ENCODE measurements around the gene THAP4.

THAP4 gene

GRCh38 chr2:241637018-241637794 lies at the start of gene THAP4, which contains the start of gene ATG4B:
THAP4 (minus strand) TSS chr2:241637158; CDS start chr2:241637017, 141 bp downstream.
ATG4B (plus strand) TSS chr2:241637693; CDS start chr2:241637715, 22 bp downstream.
- DNase-seq = peak; percentile 78 to 81

DNA sequence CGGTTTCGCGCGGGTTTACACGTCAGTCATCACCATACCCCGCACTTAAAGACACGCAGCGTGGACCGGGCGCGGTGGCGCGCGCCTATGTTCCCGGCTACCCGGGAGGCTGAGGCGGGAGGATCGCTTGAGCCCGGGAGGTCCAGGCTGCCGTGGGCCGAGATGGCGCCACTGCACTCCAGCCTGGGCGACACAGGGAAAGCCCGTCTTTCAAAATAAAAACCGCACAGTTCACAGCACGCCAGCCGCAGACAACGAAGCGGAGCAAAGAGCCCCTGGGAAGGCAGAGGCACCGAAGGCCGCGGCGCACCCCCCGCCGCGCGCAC lies 49.3 kb upstream of the THAP4 start:
- peak in 1 of 2 experiments; percentile 26 for DNase-seq

- DNase-seq = no peak
Observed at GRCh38 chr2:241680827-241681599, 44.1 kb upstream of the THAP4 start.

- DNase-seq = no peak
Observed at GRCh38 chr2:241680044-241680443, 43.1 kb upstream of the THAP4 start.

GRCh38 chr2:241678784-241679540 lies 42.0 kb upstream of the THAP4 start:
- no peak for DNase-seq

DNA sequence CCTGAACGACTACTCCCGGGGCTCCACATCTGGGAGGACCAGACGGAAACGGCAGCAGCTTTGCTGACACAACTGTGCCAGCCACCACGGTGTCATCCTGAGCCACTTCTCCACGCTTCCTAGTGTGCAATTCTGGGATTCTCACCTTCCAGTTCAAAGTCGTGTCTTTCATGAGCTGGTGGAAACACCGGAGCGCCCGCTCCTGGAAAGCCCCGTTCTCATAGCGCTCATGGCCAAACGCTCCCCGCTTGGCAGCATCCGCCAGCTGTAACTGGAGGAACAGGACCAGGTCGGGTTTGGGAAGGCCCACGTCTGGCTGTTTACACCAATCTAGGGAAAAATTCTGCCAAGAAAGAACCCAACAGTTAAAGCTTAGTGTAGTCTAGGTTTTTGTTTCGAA lies 41.3 kb upstream of the THAP4 start:
- no peak for DNase-seq

GRCh38 chr2:241677392-241677791 lies 40.4 kb upstream of the THAP4 start:
- DNase-seq = no peak

DNA sequence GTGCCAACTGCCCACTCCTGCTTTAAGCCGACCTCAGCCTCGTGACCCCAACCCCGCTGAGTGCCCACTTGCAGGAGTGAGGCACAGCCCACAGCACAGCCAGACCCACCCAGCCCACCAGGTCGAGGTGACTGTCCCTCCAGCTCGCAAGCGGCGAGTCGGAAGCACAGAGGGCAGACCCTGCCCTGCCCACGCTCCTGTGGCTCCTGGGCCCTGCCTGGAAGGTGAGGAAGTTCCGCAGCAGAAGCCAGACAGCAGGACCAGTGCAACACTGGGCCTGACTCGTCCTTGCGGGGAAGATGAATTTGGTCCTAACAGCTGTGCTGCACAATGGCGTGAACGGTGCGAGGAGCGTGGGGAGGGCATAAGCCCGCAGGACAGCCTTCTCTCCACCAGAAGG lies 39.7 kb upstream of the THAP4 start:
- no peak for DNase-seq

GRCh38 chr2:241675885-241676284 lies 38.9 kb upstream of the THAP4 start:
- no peak for DNase-seq

DNA sequence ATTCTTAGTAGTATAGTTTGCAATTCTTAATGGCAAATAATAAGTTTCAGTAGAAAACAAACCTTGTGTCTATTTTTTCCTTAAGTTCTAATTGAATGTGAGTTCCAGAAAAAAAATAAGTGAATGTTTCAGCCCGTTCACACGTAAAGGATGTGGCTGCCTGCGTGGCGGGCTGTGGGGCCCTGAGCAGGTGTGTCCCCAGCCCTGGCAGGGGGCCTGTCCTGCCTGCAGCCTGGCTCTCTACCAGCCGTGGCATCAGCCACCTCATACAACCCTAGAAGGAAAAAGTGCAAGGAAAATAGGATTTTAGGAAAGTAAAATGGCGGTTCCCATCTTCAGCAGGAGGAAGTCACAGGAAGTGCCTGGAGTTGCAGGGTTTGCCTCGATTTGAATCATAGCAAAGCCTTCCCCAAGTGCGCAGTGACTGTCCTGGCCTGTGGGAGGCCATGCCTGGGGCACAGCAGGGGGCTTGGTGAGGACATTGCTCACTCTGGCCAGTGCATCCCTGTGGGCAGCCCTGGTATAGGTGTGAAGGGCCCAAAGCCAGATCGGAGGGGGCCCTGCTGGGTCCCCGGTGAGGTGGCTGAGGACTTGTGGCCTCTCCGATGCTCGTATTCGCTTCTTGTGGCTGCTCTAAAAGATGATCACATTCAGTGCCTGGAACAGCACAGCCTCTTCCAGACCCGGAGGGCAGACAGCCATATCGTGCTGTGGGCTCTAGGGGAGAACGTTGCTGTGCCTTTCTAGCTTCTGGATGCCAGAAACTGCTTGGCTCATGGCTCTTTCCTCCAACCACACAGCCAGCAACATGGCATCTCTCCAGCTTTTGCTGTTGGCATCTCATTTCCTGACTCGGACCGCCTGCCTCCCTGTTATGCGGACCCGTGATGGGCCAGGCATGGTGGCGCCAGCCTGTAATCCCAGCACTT lies 37.1 kb upstream of the THAP4 start:
- no peak for DNase-seq

- no peak for DNase-seq
Observed at GRCh38 chr2:241673189-241673663, 36.3 kb upstream of the THAP4 start.

- DNase-seq = no peak
Observed at GRCh38 chr2:241672243-241673188, 35.6 kb upstream of the THAP4 start.

GRCh38 chr2:241671457-241672240 lies 34.7 kb upstream of the THAP4 start:
- no peak for DNase-seq

- no peak for DNase-seq
Observed at GRCh38 chr2:241670333-241671110, 33.6 kb upstream of the THAP4 start.

DNA sequence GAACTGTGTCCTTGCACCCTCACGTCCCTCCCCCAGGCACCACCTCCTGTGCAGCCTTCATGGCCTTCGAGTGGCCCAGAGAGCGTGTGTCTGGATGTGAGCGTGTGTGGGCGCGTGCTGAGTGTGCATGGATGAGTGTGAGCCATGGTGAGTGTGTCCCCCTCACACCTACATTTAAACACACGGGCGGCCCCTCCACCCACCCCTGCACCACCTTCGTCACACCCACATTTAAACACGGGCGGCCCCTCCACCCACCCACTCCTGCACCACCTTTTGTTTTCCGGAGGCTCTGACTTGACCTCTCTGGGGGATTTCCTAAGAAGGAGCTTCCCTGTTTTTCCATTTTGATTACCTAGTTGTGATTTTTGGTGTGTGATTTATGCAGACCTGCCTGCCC lies 31.9 kb upstream of the THAP4 start:
- DNase-seq = no peak

GRCh38 chr2:241668354-241668753 lies 31.4 kb upstream of the THAP4 start:
- DNase-seq = no peak

DNA sequence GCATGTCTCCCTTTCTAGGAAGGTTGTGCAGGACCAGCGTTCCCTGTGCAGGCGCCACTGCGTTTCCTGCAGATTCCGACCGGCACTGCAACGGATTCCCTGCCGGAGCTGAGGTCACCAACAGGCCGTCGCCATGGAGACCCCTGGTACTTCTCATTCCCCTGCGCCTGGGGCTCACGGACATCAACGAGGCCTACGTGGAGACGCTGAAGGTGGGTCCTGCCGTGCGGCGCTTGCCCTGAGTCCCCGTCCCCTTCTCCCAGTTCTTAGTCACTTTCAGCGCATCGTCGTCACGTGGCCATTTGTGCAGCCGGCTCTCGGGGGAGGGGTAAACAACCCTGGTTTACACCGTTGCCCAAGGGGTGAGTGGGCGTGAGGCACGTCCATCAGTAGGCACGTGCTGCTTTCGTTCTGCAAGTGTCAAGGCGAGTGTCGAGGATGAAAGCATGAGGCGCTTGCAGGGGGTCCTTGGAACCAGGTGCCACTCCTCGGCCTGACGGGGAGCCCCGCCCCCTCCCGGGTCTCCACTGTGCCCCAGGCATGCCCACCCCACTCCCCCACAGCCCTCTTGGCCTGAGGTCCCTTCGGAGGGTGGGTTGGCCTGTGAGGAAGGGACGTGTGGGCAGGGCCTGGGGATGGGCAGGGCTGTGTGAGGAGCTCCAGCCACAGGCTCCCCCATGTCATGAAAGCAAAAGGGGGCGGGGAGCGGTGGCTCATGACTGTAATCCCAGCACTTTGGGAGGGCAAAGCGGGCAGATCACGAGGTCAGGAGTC lies 29.9 kb upstream of the THAP4 start:
- no peak for DNase-seq

DNA sequence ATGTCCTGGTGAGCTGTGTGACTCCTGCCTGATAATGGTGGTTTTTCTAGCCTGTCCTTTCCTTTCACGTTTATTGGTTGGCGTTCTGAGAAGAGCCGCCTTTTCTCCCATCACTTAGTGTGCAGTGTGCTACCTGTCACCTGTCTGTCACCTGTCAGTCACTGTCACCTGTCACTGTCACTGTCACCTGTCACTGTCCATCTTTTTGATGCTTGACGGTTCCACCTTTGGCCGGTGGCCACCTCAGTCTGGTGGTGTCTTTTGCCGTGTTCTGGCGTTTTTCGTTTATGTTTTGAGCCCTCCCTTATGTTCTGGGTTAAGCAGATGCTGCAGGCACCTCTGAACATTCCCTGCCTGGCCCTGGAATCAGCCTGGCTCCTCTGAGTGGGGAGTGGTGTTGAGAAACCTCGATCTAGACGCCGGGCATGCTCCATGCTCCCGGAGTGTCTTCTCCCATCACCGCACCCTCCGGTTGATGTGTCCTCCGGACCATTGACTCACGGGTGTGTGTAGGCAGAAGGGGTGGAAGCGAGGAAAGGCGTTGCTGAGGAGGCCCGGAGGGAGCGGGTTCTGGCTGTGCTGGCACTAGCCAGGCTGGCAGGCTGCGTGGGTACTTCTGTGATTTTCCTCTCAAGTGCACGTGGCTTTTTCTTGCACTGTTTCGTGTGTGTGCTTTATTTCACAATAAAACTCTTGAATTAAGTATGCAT lies 28.9 kb upstream of the THAP4 start:
- DNase-seq = no peak

Measured in activated CD4-positive, alpha-beta T cell treated with anti-CD3 and anti-CD28 coated beads, Interleukin-2, amount 50 U/mL, for 48 hours (primary cell).